T-cell (primary cell): ENCODE data around the gene SPRED2. TPM values are rescaled to one million over a fixed set of nuclear protein-coding genes. Genes with fewer than 3 reads are reported as not detected.

Experiments
- ATAC-seq, 4 experiments: fragments of 200-7000 bp in 3 of 4; fragments of 150-1000 bp in 1 of 4; cut with Tn5 transposase; replicated peaks in 1 of 4; 1 replicate in 3 of 4; 2 replicates in 1 of 4; pipeline ENCODE4 v1.10.0; 2021; ENCODE audit warnings: moderate library complexity in 3 of 4, mild to moderate bottlenecking in 2 of 4, moderate number of reproducible peaks in 1 of 4
- CTCF ChIA-PET, 2 donors: fragments of 300-600 bp; sonication (Branson Sonifier 250); formaldehyde crosslinking; loops; one replicate each; lab custom pipeline; 2022; ENCODE audit warnings: antibody characterized with exemption in 2 of 2; lab: Charles Lee
- POLR2A ChIA-PET, 2 donors: fragments of 300-600 bp; sonication (Branson Sonifier 250); formaldehyde crosslinking; loops; one replicate each; lab custom pipeline; 2022; ENCODE audit warnings: antibody characterized with exemption in 2 of 2; lab: Charles Lee
- DNase-seq, 35 experiments: peaks; one replicate each; pipeline versions ENCODE4 v3.0.0 to v3.0.0-alpha.2; 2013 to 2023
- H3K27ac ChIP-seq: one replicate; pipeline ENCODE4 v1.5.1; 2013; ENCODE audit warnings: low read length
- H3K27me3 ChIP-seq, 2 experiments: replicated peaks in 1 of 2; 1 replicate in 1 of 2; 2 replicates in 1 of 2; pipeline versions ENCODE4 v1.6.1 to v1.7.0; 2013; ENCODE audit warnings: low read length in 1 of 2, mixed read lengths in 1 of 2; ENCODE audit not compliant: control insufficient read depth in 2 of 2, insufficient read depth in 2 of 2; ENCODE audit errors: extremely low read depth in 1 of 2
- H3K36me3 ChIP-seq, 2 donors: 1 replicate in 1 of 2; 2 replicates in 1 of 2; pipeline versions ENCODE4 v1.6.1 to v1.7.0; 2013; ENCODE audit warnings: low read length in 1 of 2; ENCODE audit not compliant: control insufficient read depth in 2 of 2, insufficient read depth in 1 of 2; ENCODE audit errors: extremely low read depth in 1 of 2
- H3K4me1 ChIP-seq, 2 experiments: 1 replicate in 1 of 2; 2 replicates in 1 of 2; pipeline versions ENCODE4 v1.6.1 to v1.7.0; 2013; ENCODE audit warnings: low read length in 2 of 2, mixed read lengths in 1 of 2; ENCODE audit not compliant: insufficient read depth in 2 of 2, control insufficient read depth in 1 of 2; ENCODE audit errors: extremely low read depth in 1 of 2
- H3K4me3 ChIP-seq, 2 donors: 1 replicate in 1 of 2; 2 replicates in 1 of 2; pipeline versions ENCODE4 v1.5.1 to v1.7.0; 2013; ENCODE audit warnings: mild to moderate bottlenecking in 2 of 2, low read length in 1 of 2, moderate library complexity in 1 of 2; ENCODE audit not compliant: control insufficient read depth in 1 of 2; ENCODE audit errors: extremely low read depth in 1 of 2
- H3K9me3 ChIP-seq: 2 replicates; pipeline ENCODE4 v1.7.0; 2013
- H3K27ac Mint-ChIP-seq, 2 donors: one replicate each; pipeline ENCODE4 v1.8.0; 2020 to 2021; ENCODE audit warnings: mild to moderate bottlenecking in 2 of 2, mixed read lengths in 2 of 2
- H3K27me3 Mint-ChIP-seq, 2 donors: one replicate each; pipeline ENCODE4 v1.8.0; 2021 to 2022; ENCODE audit warnings: mixed read lengths in 2 of 2
- H3K36me3 Mint-ChIP-seq: one replicate; pipeline ENCODE4 v1.8.0; 2021; ENCODE audit warnings: mixed read lengths
- H3K4me1 Mint-ChIP-seq, 3 donors: one replicate each; pipeline ENCODE4 v1.8.0; 2020 to 2022; ENCODE audit warnings: mixed read lengths in 3 of 3, mild to moderate bottlenecking in 1 of 3
- H3K4me3 Mint-ChIP-seq, 3 donors: one replicate each; pipeline ENCODE4 v1.8.0; 2020 to 2022; ENCODE audit warnings: mild to moderate bottlenecking in 3 of 3, mixed read lengths in 3 of 3, moderate library complexity in 3 of 3
- H3K9me3 Mint-ChIP-seq, 3 donors: one replicate each; pipeline ENCODE4 v1.8.0; 2020 to 2022; ENCODE audit warnings: mixed read lengths in 3 of 3
- WGBS: methylation state at CpG from one replicate; pipeline ENCODE4 v1.1.5; 2013; ENCODE audit warnings: missing lambda C conversion rate; ENCODE audit not compliant: insufficient coverage; 5-methylcytosine and 5-hydroxymethylcytosine counted together
- total RNA-seq, 35 experiments: library from RNA in 6 of 35; stranded (reverse) in 6 of 35; fragments of 120-200 nt in 1 of 35; gene quantifications; one replicate each; pipeline versions ENCODE4 v1.2.1 to v1.2.4 and lab custom pipeline; 2013 to 2026

SPRED2 gene
- total RNA-seq, 5 donors from 2014 or later (not counting 1 experiment from before 2014, with no cell fraction given), result 0.73 to 3.2 (median 1.2) TPM

DNA sequence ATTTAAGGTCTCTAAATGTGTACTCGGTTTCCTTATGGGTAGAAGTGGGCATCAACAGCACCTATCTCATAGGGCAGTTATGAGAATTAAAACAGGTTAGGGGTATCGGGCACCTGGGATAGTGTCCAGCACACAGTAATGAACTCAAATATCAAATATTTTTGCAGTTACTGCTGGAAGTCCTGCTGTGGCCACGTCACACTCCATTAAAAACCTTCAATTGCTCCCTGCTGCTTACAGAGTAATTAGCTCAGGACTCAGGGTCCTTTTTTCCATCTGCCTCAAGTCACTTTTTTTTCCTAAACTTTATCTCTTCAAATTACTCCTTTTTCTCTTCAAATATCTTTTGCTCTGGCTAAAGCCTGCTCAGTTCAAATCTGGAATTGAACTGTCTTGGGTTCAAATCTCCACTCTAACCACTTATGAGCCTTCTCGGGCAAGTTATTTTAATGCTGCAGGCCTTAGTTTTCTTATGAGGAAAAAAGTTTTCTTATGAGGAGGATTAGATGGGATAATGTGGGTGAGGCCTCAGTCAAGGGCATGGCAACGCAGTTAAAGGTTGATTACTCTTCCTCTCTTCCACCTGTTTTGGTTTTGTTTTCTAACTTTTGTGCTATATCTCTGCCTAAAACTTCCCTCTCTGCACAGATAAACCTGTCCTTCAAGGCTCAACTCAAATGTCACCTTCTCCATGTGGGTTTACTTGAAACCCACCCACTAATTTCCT, 36.6 kb downstream of the SPRED2 start:
- no peak overlapping the region for H3K4me3 ChIP-seq
- Mint-ChIP-seq H3K36me3 (no peaks in the 10 kb centered on the region), H3K4me1 (peaks cover 3 to 11% (median 8%) of the 10 kb centered on the region in 3 donors), H3K9me3 (no peaks in the 10 kb centered on the region), H3K27ac (no peak overlapping the region), H3K4me3 (no peak overlapping the region), H3K27me3 (no peaks in the 10 kb centered on the region)
- no peak overlapping the region for H3K27ac ChIP-seq
- no peaks in the 10 kb centered on the region for H3K9me3 ChIP-seq
- POLR2A ChIA-PET, result no interaction called here
- 100% methylated on average over 1 of the region's 5 CpGs for WGBS
- H3K27me3 ChIP-seq, result no peaks in the 10 kb centered on the region
- CTCF ChIA-PET, result no interaction called here
- H3K36me3 ChIP-seq, result no peaks in the 10 kb centered on the region
- DNase-seq (no peak), ATAC-seq (no peak)
- no peaks in the 10 kb centered on the region for H3K4me1 ChIP-seq

DNA sequence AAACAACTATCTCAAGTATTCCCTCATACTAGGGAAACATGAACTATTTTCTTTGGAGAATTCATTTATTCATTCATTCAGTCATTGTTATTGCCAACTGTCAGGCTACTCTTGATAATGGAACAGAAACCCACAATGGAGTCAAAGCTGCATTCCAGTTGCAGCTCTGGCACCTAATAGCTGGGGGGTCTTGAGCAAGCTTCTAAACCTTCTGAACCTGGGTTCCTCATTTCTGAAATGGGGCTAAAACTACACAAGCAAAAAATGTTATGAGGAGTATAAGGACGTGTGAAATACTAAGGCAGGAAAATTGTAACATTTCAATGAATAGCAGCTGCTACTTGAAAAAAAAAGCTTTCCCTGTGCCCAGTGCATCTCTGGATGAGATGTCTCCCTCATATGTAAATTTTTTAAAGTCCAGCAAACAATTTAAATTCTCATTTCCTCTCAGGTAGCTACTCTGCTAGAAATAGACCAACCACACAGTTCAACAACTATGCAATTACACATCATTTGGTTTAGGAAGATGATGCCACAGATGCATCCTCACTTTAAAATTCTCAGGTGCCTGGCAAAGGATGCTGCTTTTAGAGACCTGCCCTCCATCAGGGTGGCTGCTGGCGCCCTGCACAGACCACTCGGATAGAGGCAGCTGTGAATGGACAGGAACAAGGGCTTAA, 38.5 kb downstream of the SPRED2 start:
- ATAC-seq, result no peak
- no peak overlapping the region for H3K4me3 ChIP-seq
- Mint-ChIP-seq H3K4me1 (peaks cover 3 to 16% (median 11%) of the 10 kb centered on the region in 3 donors), H3K27ac (no peak overlapping the region), H3K4me3 (no peak overlapping the region), H3K9me3 (no peaks in the 10 kb centered on the region), H3K27me3 (no peaks in the 10 kb centered on the region), H3K36me3 (no peaks in the 10 kb centered on the region)
- no peak overlapping the region for H3K27ac ChIP-seq
- no peaks in the 10 kb centered on the region for H3K9me3 ChIP-seq
- DNase-seq, result no peak
- H3K36me3 ChIP-seq, result no peaks in the 10 kb centered on the region
- no peaks in the 10 kb centered on the region for H3K27me3 ChIP-seq
- no CpG with 5 or more reads among the region's 3 CpGs for WGBS
- POLR2A ChIA-PET, result interaction anchor here in 1 of 2 donors (0.5 kb wide), 1 partner anchor 162 kb away, joined by 3 read pairs; no protein-coding TSS in a partner anchor
- CTCF ChIA-PET, result interaction anchor here in 1 of 2 donors (0.6 kb wide), 1 partner anchor 21 kb away, joined by 3 read pairs; no protein-coding TSS in a partner anchor
- peaks cover 0 to 5% of the 10 kb centered on the region in 2 experiments for H3K4me1 ChIP-seq

DNA sequence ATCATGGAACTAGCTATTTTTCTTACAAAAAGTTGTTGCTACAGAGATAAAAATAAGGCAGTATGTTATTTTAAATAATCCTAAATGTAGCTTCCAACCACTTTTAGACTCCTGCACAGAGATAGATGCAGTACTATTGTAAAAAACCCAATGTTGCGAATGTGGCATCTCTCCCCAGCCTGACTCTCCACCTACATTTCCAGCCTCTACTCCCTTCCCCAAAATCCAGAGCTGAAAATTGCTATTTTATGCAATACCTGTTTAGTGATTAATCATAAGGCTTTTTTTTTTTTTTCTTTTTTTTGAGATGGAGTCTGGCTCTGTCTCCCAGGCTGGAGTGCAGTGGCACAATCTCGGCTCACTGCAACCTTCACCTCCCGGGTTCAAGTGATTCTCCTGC, 39.4 kb downstream of the SPRED2 start:
- peaks cover 3 to 16% (median 11%) of the 10 kb centered on the region in 3 donors for H3K4me1 Mint-ChIP-seq
- H3K9me3 Mint-ChIP-seq, result no peaks in the 10 kb centered on the region
- ATAC-seq (no peak), DNase-seq (no peak)
- H3K4me3 Mint-ChIP-seq, result no peak overlapping the region
- Histone ChIP-seq H3K36me3 (no peaks in the 10 kb centered on the region), H3K9me3 (no peaks in the 10 kb centered on the region), H3K4me1 (peaks cover 0 to 5% of the 10 kb centered on the region in 2 experiments), H3K27me3 (peaks cover 0 to 3% of the 10 kb centered on the region in 2 experiments), H3K27ac (no peak overlapping the region), H3K4me3 (no peak overlapping the region)
- no peaks in the 10 kb centered on the region for H3K36me3 Mint-ChIP-seq
- no peak overlapping the region for H3K27ac Mint-ChIP-seq
- ChIA-PET CTCF (no interaction called here), POLR2A (no interaction called here)
- WGBS, result no CpG with 5 or more reads among the region's 3 CpGs
- H3K27me3 Mint-ChIP-seq, result no peaks in the 10 kb centered on the region

DNA sequence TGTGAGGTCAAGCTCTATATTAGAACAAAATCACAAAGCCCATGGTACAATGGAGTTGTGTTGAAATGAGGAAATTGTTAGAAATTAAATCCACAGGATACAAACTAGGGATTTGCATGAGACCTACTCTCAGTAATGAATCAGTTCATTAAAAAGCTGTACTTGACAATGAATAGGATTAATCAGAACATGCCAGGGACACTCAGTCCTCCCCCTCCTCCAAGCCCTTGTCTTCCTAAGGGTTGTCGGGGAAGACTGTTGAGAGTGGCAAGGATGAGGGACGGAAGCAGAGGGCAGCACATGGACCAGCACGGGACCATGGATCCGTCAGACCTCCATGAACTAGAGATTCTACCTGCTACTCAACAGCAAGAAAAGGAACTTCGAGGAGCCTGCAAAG, 39.8 kb downstream of the SPRED2 start:
- Mint-ChIP-seq H3K36me3 (no peaks in the 10 kb centered on the region), H3K4me1 (peaks cover 3 to 15% (median 11%) of the 10 kb centered on the region in 3 donors), H3K27ac (no peak overlapping the region), H3K27me3 (no peaks in the 10 kb centered on the region), H3K9me3 (no peaks in the 10 kb centered on the region), H3K4me3 (no peak overlapping the region)
- ChIA-PET POLR2A (no interaction called here), CTCF (interaction anchor here in 1 of 2 donors (0.5 kb wide), 1 partner anchor 9 kb away, joined by 9 read pairs; no protein-coding TSS in a partner anchor)
- H3K27me3 ChIP-seq, result peaks cover 0 to 5% of the 10 kb centered on the region in 2 experiments
- DNase-seq, result no peak
- no peak overlapping the region for H3K4me3 ChIP-seq
- no CpG with 5 or more reads among the region's 5 CpGs for WGBS
- H3K9me3 ChIP-seq, result no peaks in the 10 kb centered on the region
- H3K4me1 ChIP-seq, result peaks cover 0 to 5% of the 10 kb centered on the region in 2 experiments
- no peak for ATAC-seq
- no peak overlapping the region for H3K27ac ChIP-seq
- H3K36me3 ChIP-seq, result no peaks in the 10 kb centered on the region

DNA sequence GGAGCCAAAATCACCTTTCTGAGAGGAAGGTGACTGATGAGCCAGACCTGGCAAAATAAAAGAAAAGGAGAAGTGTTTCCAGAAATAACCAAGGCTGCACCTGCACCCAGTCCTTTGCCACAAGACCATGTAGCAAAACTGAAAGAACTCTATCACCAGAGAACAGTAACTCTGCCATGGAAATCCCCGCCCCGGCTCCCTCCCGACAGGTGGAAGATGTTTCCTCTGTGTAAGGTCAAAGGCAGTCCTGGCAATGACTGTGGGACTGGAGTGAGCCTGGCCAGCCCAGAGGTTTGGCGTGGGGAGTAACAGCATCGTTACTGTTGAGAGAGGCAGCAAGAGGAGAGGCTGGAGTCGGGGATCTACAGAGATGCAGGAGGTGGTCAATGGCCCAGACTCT, 42.3 kb downstream of the SPRED2 start:
- ATAC-seq (peak in 1 of 4 experiments; percentile 36), DNase-seq (peak in 4 of 35 experiments; percentile 4 to 29 (median 8))
- no peaks in the 10 kb centered on the region for H3K27me3 Mint-ChIP-seq
- ChIA-PET POLR2A (no interaction called here), CTCF (interaction anchor here in 1 of 2 donors (0.6 kb wide), 1 partner anchor 102 kb away, joined by 3 read pairs; no protein-coding TSS in a partner anchor)
- WGBS, result 46% methylated on average over 2 of the region's 6 CpGs
- H3K9me3 ChIP-seq, result no peaks in the 10 kb centered on the region
- no peak overlapping the region for H3K27ac ChIP-seq
- H3K4me1 ChIP-seq, result peaks cover 0 to 5% of the 10 kb centered on the region in 2 experiments
- no peaks in the 10 kb centered on the region for H3K36me3 Mint-ChIP-seq
- H3K4me1 Mint-ChIP-seq, result peaks cover 0 to 10% (median 0%) of the 10 kb centered on the region in 3 donors
- H3K9me3 Mint-ChIP-seq, result no peaks in the 10 kb centered on the region
- no peaks in the 10 kb centered on the region for H3K36me3 ChIP-seq
- no peak overlapping the region for H3K27ac Mint-ChIP-seq
- H3K4me3 ChIP-seq, result no peak overlapping the region
- no peak overlapping the region for H3K4me3 Mint-ChIP-seq
- peaks cover 0 to 5% of the 10 kb centered on the region in 2 experiments for H3K27me3 ChIP-seq

DNA sequence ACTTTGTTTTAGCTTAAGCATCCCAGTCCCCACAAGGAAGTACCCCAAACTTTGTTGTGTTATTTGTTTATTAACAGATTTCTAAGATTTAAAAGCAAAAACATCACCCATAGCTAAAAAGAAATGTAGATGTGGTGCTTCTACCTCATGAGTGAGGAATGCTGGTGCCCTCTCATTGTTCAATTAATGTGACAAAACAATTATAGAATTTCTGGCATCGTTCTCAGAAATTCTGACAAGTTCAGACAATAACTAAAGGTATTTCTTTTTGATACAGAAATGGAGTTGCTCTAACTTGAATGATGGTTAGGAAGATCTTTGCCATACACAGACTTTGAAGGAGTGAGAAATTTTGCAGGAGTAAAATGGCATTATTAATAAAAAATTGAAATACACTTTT, 42.9 kb downstream of the SPRED2 start:
- no peaks in the 10 kb centered on the region for H3K9me3 ChIP-seq
- WGBS, result no CpG with 5 or more reads among the region's 1 CpG
- POLR2A ChIA-PET, result interaction anchor here in 1 of 2 donors (0.7 kb wide), 1 partner anchor 171 kb away, joined by 3 read pairs; no protein-coding TSS in a partner anchor
- Mint-ChIP-seq H3K4me3 (no peak overlapping the region), H3K27ac (no peak overlapping the region), H3K27me3 (no peaks in the 10 kb centered on the region), H3K4me1 (peaks cover 0 to 12% (median 0%) of the 10 kb centered on the region in 3 donors), H3K36me3 (no peaks in the 10 kb centered on the region), H3K9me3 (no peaks in the 10 kb centered on the region)
- DNase-seq, result no peak
- ATAC-seq, result no peak
- CTCF ChIA-PET, result interaction anchor here in 1 of 2 donors (0.7 kb wide), 1 partner anchor 118 kb away, joined by 7 read pairs; no protein-coding TSS in a partner anchor
- peaks cover 0 to 5% of the 10 kb centered on the region in 2 experiments for H3K27me3 ChIP-seq
- no peaks in the 10 kb centered on the region for H3K36me3 ChIP-seq
- no peak overlapping the region for H3K27ac ChIP-seq
- peaks cover 0 to 5% of the 10 kb centered on the region in 2 experiments for H3K4me1 ChIP-seq
- H3K4me3 ChIP-seq, result no peak overlapping the region
